CD4-positive, alpha-beta T cell treated with Interleukin-6 for 4 hours (primary cell): Measurements from ENCODE around the gene UBE2J1.
A peak's percentile ranks its signal among the peaks of the same experiment; 100 is the strongest.

Experiments used
- DNase-seq: peaks from one replicate; pipeline ENCODE4 v3.0.0-alpha.2; 2020; ENCODE audit warnings: mixed read lengths

UBE2J1 gene

GRCh38 chr6:89361171-89361570 lies 8.6 kb upstream of the UBE2J1 start:
- no peak for DNase-seq

- no peak for DNase-seq
Observed at GRCh38 chr6:89360415-89360999, 8.0 kb upstream of the UBE2J1 start.

GRCh38 chr6:89359561-89359960 lies 7.0 kb upstream of the UBE2J1 start:
- DNase-seq = no peak

- peak; percentile 29 for DNase-seq
Observed at GRCh38 chr6:89357390-89357789, 4.9 kb upstream of the UBE2J1 start.

GRCh38 chr6:89356642-89357170 lies 4.2 kb upstream of the UBE2J1 start:
- peak; percentile 15 for DNase-seq

GRCh38 chr6:89355511-89356194 lies 3.1 kb upstream of the UBE2J1 start:
- DNase-seq = no peak

DNA sequence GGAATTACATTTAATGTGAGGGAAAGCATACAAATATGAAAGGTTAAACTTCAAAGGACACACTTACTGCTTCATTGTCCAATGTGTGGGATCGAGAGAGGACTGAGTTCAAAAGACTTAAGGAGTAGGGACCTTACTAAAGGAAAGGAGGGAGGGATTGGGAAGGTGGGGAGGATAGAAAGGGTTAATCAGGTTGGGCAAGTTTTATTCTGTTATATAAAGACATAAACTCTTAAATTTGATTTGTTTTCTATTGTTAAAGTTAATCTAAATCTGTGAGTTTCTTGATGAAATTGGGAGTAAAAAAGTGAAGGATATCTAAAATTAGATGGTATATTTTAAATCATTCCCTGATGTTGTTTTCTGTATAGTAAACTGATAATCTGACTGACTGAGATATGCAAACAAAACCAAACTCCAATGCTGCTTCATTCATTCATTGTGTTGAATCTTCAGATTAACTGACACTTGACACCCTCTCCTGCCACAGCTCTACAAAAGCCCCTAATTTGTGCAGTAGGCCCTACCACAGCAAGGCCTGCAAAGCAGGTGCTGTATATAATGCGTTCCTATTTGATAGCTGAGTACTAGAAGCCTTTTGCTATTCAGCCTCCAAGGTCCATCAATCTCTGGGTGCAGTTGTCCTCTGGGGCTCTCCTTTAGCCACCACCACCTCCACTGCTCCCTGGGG lies 1.3 kb upstream of the UBE2J1 start:
- no peak for DNase-seq

- DNase-seq = peak; percentile 31
Observed at GRCh38 chr6:89353118-89353556, 615 bp upstream of the UBE2J1 start.

DNA sequence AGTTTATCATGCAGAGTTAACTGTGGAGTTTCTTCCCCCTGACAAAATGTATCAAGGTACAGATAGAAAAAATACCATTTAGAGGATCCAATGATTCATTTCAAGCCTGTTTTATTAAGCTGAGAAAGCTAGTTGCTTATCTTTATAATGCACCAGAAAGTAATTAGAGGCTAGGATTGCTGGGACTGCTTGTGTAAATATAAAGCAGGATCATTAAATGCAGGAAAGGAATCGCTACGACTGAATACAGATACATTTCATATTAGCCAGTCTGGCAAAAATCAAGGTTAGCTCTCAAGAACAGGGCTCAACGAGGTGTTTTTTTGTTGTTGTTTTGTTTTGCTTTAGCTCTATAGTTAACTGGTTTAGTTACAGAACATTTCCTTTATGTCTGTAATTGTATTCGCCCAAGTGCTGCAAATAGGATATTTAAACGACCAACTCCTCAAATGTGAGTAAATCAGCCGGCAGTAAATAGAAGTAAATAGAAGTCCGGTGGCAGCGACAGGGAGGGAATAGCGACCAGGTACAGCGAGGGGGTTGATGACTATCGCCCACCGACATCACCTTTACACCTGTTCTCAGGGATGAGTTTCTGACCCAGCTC lies 748 bp downstream of the UBE2J1 start:
- no peak for DNase-seq

GRCh38 chr6:89350281-89350966 lies 2.1 kb downstream of the UBE2J1 start:
- no peak for DNase-seq

DNA sequence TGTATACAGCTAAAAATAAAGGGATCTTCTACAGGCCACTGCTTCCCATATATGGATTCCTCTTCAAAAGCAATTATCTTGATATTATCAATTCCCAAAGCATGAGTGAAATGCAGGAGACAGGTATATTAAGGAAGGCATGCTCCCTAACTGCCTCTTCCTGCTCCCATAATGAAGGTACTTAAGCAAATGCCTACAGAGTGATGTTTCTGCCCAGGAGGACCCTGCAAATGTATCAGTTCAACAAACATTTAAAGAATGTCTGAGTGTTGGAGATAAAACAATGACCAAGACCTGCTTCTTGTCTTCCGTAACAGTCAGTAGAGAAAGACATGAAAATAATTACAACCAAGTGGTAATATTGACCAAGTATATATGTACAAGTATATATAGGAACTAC lies 4.2 kb downstream of the UBE2J1 start:
- DNase-seq = no peak

DNA sequence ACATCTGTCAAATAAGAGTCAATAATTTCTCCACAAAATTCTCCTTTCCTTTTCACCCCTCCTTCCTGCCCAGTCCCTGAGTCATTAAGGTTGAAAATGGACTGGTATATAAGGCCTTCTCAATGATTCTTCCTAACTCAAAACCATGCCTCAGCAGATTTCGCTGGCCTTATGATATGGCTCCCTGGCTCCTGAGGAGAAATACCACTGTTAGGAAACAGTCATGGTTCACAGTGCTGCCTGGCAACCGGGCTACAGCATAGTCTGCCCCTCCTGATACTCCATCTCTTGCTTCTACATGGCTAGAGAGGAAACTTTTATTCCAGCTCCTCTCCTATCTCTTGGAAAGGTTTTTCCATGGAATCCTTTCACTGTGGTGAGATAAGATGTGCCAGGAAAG lies 4.7 kb downstream of the UBE2J1 start:
- no peak for DNase-seq

DNA sequence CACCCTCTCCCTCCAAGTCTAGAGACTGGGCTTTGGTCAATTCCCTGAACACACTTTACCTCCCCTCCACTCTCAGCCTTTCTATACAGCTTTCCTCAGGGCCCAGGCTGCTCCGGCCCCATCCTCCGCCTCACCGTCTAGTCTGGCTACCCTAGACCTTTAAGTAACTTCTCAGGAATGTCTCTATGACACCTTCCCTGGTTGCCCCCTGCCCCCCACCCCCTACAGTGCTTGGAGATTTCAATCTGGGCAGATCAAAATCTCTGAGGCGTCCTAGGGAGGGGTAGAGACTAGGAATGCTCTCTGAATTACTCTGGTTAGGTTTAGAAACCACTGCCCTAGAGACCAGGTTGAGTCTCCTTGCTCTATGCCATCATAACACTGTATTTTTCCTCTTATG lies 6.1 kb downstream of the UBE2J1 start:
- no peak for DNase-seq

GRCh38 chr6:89339565-89339964 lies 13.0 kb downstream of the UBE2J1 start:
- DNase-seq = no peak

DNA sequence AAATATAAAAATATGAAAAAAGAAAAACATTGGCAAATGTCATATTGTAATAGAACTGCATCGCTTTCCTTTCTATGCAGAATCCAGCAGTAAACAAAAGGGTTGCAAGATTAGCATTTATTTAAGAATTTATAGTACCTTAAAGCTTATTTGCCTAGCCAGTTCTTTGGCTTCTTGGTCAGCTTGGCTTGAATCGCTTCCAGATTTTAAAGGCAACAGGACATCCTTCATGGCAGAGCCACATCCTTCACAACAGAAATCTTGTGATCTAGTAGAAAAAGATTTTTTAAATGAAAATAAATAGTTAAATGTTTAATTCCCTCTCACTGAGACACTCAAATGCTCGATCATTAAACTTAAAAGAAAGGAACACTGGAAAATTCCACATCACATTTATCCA lies 17.4 kb downstream of the UBE2J1 start:
- DNase-seq = no peak

GRCh38 chr6:89330910-89331309 lies 21.6 kb downstream of the UBE2J1 start:
- DNase-seq = no peak

- no peak for DNase-seq
Observed at GRCh38 chr6:89328976-89329375, 23.5 kb downstream of the UBE2J1 start.

DNA sequence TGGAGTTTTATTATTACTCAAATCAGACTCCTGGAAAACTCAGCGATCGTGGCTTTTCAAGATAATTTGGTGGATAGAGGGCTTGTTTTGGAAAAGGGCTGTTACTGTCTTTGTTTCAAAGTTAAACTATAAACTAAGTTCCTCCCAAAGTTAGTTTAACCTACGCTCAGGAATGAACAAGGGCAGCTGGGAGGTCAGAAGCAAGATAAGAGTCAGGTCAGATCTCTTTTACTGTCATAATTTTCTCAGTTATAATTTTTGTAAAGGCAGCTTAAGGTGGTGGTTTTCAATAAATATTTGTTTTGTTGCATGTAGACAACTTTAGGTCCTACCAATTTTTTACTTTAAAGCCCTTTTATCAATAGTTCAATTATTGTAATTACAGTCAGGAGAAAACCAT lies 28.2 kb downstream of the UBE2J1 start:
- no peak for DNase-seq

- DNase-seq = no peak
Observed at GRCh38 chr6:89323511-89323971, 29.0 kb downstream of the UBE2J1 start.

GRCh38 chr6:89321131-89321970 lies 31.2 kb downstream of the UBE2J1 start:
- no peak for DNase-seq

DNA sequence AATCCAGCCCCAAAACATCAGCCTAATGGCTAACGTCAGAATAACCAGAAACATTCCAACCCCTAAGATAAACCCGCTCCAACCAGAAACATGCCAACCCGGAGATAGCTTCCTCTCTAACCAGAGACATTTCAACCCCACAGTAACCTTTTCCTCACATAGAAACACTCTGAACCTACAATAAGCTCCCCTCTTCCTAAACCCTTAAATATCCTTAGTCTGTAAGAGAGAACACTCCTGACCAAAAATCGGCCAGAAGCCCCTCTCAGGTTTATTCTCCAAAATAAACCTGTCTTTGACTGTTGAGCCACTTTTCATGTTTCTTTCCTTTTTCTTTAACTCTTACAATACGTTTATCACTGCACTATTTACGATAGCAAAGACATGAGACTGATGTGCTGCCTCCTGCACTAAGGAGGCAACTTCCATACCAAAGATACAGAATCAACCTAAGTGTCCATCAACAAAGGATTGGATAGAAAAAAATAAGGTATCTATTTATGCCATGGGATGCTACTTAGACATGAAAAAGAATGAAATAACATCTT lies 32.4 kb downstream of the UBE2J1 start:
- no peak for DNase-seq

- DNase-seq = no peak
Observed at GRCh38 chr6:89317067-89317466, 35.5 kb downstream of the UBE2J1 start.
